Uterus (tissue), 4 donors: ENCODE data around the gene ATP23. TPM values are rescaled to one million over a fixed set of nuclear protein-coding genes. Genes with fewer than 3 reads are reported as not detected.

Experiments
- DNase-seq, 2 donors: peaks; one replicate each; pipeline ENCODE4 v3.0.0-alpha.2; 2019 to 2020
- H3K27ac ChIP-seq, 2 donors: fragments of 200-600 bp; sonication (generic); 1 replicate in 1 of 2; 2 replicates in 1 of 2; pipeline ENCODE4 v1.5.1; 2016 to 2018
- H3K27me3 ChIP-seq, 2 donors: fragments of 200-600 bp; sonication (generic); one replicate each; pipeline ENCODE4 v1.5.1; 2018 to 2019; ENCODE audit warnings: control low read depth in 1 of 2
- H3K36me3 ChIP-seq, 2 donors: fragments of 200-600 bp; sonication (generic); one replicate each; pipeline ENCODE4 v1.5.1; 2019; ENCODE audit warnings: control low read depth in 1 of 2
- H3K4me1 ChIP-seq, 2 donors: fragments of 200-600 bp; sonication (generic); one replicate each; pipeline ENCODE4 v1.5.1; 2018 to 2019; ENCODE audit warnings: control low read depth in 1 of 2
- H3K4me3 ChIP-seq, 2 donors: fragments of 200-600 bp; sonication (generic); 1 replicate in 1 of 2; 2 replicates in 1 of 2; pipeline ENCODE4 v1.5.1; 2018 to 2019; ENCODE audit warnings: mild to moderate bottlenecking in 1 of 2
- H3K9me3 ChIP-seq, 2 donors: fragments of 200-600 bp; sonication (generic); one replicate each; pipeline ENCODE4 v1.5.1; 2019; ENCODE audit warnings: control low read depth in 1 of 2
- POLR2A ChIP-seq, 2 donors: fragments of 450-650 bp; IDR thresholded peaks; one replicate each; pipeline ENCODE4 v1.6.1; 2016; ENCODE audit warnings: antibody characterized with exemption in 2 of 2, mild to moderate bottlenecking in 1 of 2, moderate library complexity in 1 of 2
- intact Hi-C: fragments of 100-400 bp; cut with DNase I; formaldehyde crosslinking; loops from one replicate; pipeline ENCODE4 v1.15.1; 2023; ENCODE audit warnings: low total_unique reads
- total RNA-seq, 4 donors: library from RNA; depleted of rRNA in 3 of 4; stranded (reverse); fragments of >200 nt in 3 of 4; gene quantifications; one replicate each; pipeline versions ENCODE4 v1.1.0 to v1.2.4, GENCODE V29; 2014 to 2023
- TF ChIP-seq, protein P1 (sequence below), 4 experiments: fragments of 200-600 bp in 2 of 4; fragments of 450-650 bp in 2 of 4; sonication (generic) in 2 of 4; IDR thresholded peaks; one replicate each; pipeline ENCODE4 v1.5.1; 2016 to 2019; ENCODE audit warnings: antibody characterized with exemption in 4 of 4, mild to moderate bottlenecking in 2 of 4, moderate library complexity in 1 of 4
- donor health status: DM: yes; HTN: yes; CAD: no.

ATP23 gene
- total RNA-seq, 4 donors from 2014 or later, result 4.9 to 59.1 (median 8.6) TPM

DNA sequence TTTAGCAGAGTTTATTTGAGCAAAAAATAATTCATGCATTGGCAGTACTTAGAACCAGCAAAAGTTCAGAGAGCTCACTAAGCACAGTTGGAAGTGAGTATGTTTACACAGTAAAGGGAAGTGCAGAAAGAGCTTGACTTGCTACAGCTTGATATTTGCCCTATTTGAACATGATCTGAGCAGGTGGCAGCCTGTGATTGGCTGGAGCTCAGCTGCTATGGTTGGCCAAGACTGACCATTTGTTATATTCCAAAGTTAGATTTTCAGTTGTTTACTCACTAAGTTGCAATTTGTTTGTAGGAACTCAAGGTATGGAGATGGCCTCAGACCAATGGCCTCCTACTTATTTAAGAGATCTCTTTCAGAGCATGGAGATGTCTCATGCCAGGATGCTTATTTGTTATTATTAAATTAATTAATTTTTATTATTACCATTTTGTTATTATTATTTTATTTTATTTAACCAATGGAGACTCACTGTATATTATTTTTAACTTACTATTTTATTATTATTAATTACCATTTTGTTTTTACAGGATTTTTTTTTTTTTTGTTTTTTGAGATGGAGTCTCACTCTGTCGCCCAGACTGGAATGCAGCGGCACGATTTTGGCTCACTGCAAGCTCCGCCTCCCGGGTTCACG lies 49.0 kb downstream of the ATP23 start:
- H3K27me3 ChIP-seq, result no peaks in the 10 kb centered on the region
- no peaks in the 10 kb centered on the region for H3K9me3 ChIP-seq
- no peak overlapping the region for H3K27ac ChIP-seq
- no peak overlapping the region for H3K4me3 ChIP-seq
- TF ChIP-seq, protein P1, sequence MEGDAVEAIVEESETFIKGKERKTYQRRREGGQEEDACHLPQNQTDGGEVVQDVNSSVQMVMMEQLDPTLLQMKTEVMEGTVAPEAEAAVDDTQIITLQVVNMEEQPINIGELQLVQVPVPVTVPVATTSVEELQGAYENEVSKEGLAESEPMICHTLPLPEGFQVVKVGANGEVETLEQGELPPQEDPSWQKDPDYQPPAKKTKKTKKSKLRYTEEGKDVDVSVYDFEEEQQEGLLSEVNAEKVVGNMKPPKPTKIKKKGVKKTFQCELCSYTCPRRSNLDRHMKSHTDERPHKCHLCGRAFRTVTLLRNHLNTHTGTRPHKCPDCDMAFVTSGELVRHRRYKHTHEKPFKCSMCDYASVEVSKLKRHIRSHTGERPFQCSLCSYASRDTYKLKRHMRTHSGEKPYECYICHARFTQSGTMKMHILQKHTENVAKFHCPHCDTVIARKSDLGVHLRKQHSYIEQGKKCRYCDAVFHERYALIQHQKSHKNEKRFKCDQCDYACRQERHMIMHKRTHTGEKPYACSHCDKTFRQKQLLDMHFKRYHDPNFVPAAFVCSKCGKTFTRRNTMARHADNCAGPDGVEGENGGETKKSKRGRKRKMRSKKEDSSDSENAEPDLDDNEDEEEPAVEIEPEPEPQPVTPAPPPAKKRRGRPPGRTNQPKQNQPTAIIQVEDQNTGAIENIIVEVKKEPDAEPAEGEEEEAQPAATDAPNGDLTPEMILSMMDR (IDR thresholded peaks at IDR 0.05), result no peak
- no peak for TF ChIP-seq POLR2A (IDR thresholded peaks at IDR 0.05)
- H3K36me3 ChIP-seq, result no peaks in the 10 kb centered on the region
- intact Hi-C loops, result no loop called here
- H3K4me1 ChIP-seq, result no peaks in the 10 kb centered on the region
- DNase-seq, result no peak

- H3K36me3 ChIP-seq, result no peaks in the 10 kb centered on the region
- no peak for DNase-seq
- no peaks in the 10 kb centered on the region for H3K4me1 ChIP-seq
- no peaks in the 10 kb centered on the region for H3K27me3 ChIP-seq
- TF ChIP-seq, protein P1 (IDR thresholded peaks at IDR 0.05), result no peak
- no peak for TF ChIP-seq POLR2A (IDR thresholded peaks at IDR 0.05)
- intact Hi-C loops, result no loop called here
- H3K27ac ChIP-seq, result no peak overlapping the region
- peaks cover 0 to 4% of the 10 kb centered on the region in 2 donors for H3K9me3 ChIP-seq
- H3K4me3 ChIP-seq, result no peak overlapping the region
Measured at GRCh38 chr12:57992001-57992400, 50.6 kb downstream of the ATP23 start.

- no peaks in the 10 kb centered on the region for H3K27me3 ChIP-seq
- H3K36me3 ChIP-seq, result no peaks in the 10 kb centered on the region
- no peaks in the 10 kb centered on the region for H3K4me1 ChIP-seq
- no peak for DNase-seq
- peaks cover 0 to 4% of the 10 kb centered on the region in 2 donors for H3K9me3 ChIP-seq
- intact Hi-C loops, result no loop called here
- no peak overlapping the region for H3K27ac ChIP-seq
- no peak overlapping the region for H3K4me3 ChIP-seq
- TF ChIP-seq, protein P1 (IDR thresholded peaks at IDR 0.05), result no peak
- no peak for TF ChIP-seq POLR2A (IDR thresholded peaks at IDR 0.05)
Measured at GRCh38 chr12:57993030-57993429, 51.7 kb downstream of the ATP23 start.

- H3K27me3 ChIP-seq, result no peaks in the 10 kb centered on the region
- no peaks in the 10 kb centered on the region for H3K36me3 ChIP-seq
- DNase-seq, result no peak
- intact Hi-C loops, result no loop called here
- H3K9me3 ChIP-seq, result peaks cover 0 to 4% of the 10 kb centered on the region in 2 donors
- no peak for TF ChIP-seq POLR2A (IDR thresholded peaks at IDR 0.05)
- TF ChIP-seq, protein P1 (IDR thresholded peaks at IDR 0.05), result no peak
- H3K4me1 ChIP-seq, result no peaks in the 10 kb centered on the region
- H3K4me3 ChIP-seq, result no peak overlapping the region
- no peak overlapping the region for H3K27ac ChIP-seq
Measured at GRCh38 chr12:57993834-57994233, 52.5 kb downstream of the ATP23 start.

DNA sequence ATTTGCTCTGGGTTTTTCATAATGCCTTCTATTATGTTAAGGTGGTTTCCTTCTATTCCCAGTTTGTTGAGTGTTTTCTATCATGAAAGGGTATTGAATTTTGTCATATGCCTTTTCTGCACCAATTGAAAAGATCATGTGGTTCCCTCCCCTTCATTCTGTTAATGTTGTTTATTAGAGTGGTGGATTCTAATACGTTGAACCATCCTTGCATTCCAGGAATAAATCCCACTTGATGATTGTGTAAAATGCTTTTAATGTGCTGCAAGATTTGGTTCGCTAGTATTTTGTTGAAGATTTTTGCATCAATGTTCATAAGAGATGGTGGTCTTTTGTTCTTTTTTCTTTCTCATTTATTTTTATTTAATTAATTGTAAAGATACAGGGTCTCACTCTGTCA lies 55.2 kb downstream of the ATP23 start:
- TF ChIP-seq, protein P1 (IDR thresholded peaks at IDR 0.05), result no peak
- no peak for TF ChIP-seq POLR2A (IDR thresholded peaks at IDR 0.05)
- no peaks in the 10 kb centered on the region for H3K36me3 ChIP-seq
- intact Hi-C loops, result no loop called here
- H3K9me3 ChIP-seq, result peaks cover 0 to 15% of the 10 kb centered on the region in 2 donors
- no peak for DNase-seq
- H3K27me3 ChIP-seq, result no peaks in the 10 kb centered on the region
- no peak overlapping the region for H3K4me3 ChIP-seq
- no peaks in the 10 kb centered on the region for H3K4me1 ChIP-seq
- no peak overlapping the region for H3K27ac ChIP-seq
